D721Med (cell line): ENCODE data around the gene C17orf100.

Source experiments
- DNase-seq: peaks from one replicate; pipeline ENCODE4 v3.0.0; 2011; ENCODE audit warnings: low spot score; ENCODE audit not compliant: insufficient read length
- FAIRE-seq: peaks from 2 replicates; lab custom pipeline; 2011; peaks lifted over from hg19 to GRCh38; lab: Jason Lieb, UNC
- CTCF ChIP-seq: IDR thresholded peaks from 2 replicates; pipeline ENCODE4 v1.5.1; 2012; ENCODE audit warnings: mild to moderate bottlenecking, control low read depth; ENCODE audit not compliant: insufficient read depth; ENCODE audit errors: missing control alignments

Gene C17orf100

GRCh38 chr17:6636616-6637457 is 14.7 kb upstream of the C17orf100 start:
- DNase-seq (no peak), FAIRE-seq (no peak)
- no peak for TF ChIP-seq CTCF

GRCh38 chr17:6637458-6637840 is 14.1 kb upstream of the C17orf100 start:
- no peak for DNase-seq
- no peak for TF ChIP-seq CTCF
- no peak for FAIRE-seq

- FAIRE-seq (no peak), DNase-seq (no peak)
- no peak for TF ChIP-seq CTCF
These were observed 13.3 kb upstream of the C17orf100 start for GRCh38 chr17:6638046-6638908.

- DNase-seq (no peak), FAIRE-seq (no peak)
- TF ChIP-seq CTCF = no peak
These were observed 12.5 kb upstream of the C17orf100 start for GRCh38 chr17:6639014-6639585.

GRCh38 chr17:6639586-6640535 is 11.7 kb upstream of the C17orf100 start:
- DNase-seq (no peak), FAIRE-seq (no peak)
- no peak for TF ChIP-seq CTCF

- no peak for TF ChIP-seq CTCF
- no peak for DNase-seq
- no peak for FAIRE-seq
These were observed 10.9 kb upstream of the C17orf100 start, which contains the start of the genes KIAA0753 and TXNDC17 for GRCh38 chr17:6640536-6641246. Gene KIAA0753, minus strand, starts transcription at chr17:6640711. Its CDS starts 5,608 bp downstream, at chr17:6635103. Gene TXNDC17, plus strand, starts transcription at chr17:6641060. Its CDS starts 23 bp downstream, at chr17:6641083.
